Measurements from ENCODE around the gene B3GALNT2.

The B3GALNT2 gene

GRCh38 chr1:235427447-235427846 is 76.8 kb downstream of the B3GALNT2 start:
- no peak overlapping the region for H3K4me3 ChIP-seq (ENCODE audit: low read depth in 1 of 2, low read length in 1 of 2)
- TF ChIP-seq CTCF (IDR thresholded peaks at IDR 0.05), result no peak
- no peak overlapping the region for H3K27ac ChIP-seq
- no peaks in the 10 kb centered on the region for H3K9me3 ChIP-seq
- peaks cover 3% of the 10 kb centered on the region for H3K36me3 ChIP-seq
- no peaks in the 10 kb centered on the region for H3K4me1 ChIP-seq (ENCODE audit: control insufficient read depth in 1 of 2, insufficient read depth in 1 of 2, low read depth in 1 of 2, low read length in 1 of 2)
- H3K27me3 ChIP-seq, result no peaks in the 10 kb centered on the region

- Histone ChIP-seq H3K4me3 (ENCODE audit: low read depth in 1 of 2, low read length in 1 of 2) (no peak overlapping the region), H3K4me1 (ENCODE audit: control insufficient read depth in 1 of 2, insufficient read depth in 1 of 2, low read depth in 1 of 2, low read length in 1 of 2) (no peaks in the 10 kb centered on the region), H3K9me3 (no peaks in the 10 kb centered on the region), H3K36me3 (peaks cover 3% of the 10 kb centered on the region), H3K27ac (no peak overlapping the region), H3K27me3 (no peaks in the 10 kb centered on the region)
- TF ChIP-seq CTCF (IDR thresholded peaks at IDR 0.05), result no peak
Measured at GRCh38 chr1:235426680-235427079, 77.6 kb downstream of the B3GALNT2 start.

GRCh38 chr1:235426143-235426542 is 78.1 kb downstream of the B3GALNT2 start:
- H3K36me3 ChIP-seq, result peaks cover 3% of the 10 kb centered on the region
- H3K9me3 ChIP-seq, result no peaks in the 10 kb centered on the region
- H3K4me1 ChIP-seq (ENCODE audit: control insufficient read depth in 1 of 2, insufficient read depth in 1 of 2, low read depth in 1 of 2, low read length in 1 of 2), result no peaks in the 10 kb centered on the region
- no peak for TF ChIP-seq CTCF (IDR thresholded peaks at IDR 0.05)
- no peak overlapping the region for H3K4me3 ChIP-seq (ENCODE audit: low read depth in 1 of 2, low read length in 1 of 2)
- no peak overlapping the region for H3K27ac ChIP-seq
- H3K27me3 ChIP-seq, result no peaks in the 10 kb centered on the region

GRCh38 chr1:235425357-235425756 is 78.9 kb downstream of the B3GALNT2 start:
- H3K27ac ChIP-seq, result no peak overlapping the region
- no peaks in the 10 kb centered on the region for H3K4me1 ChIP-seq (ENCODE audit: control insufficient read depth in 1 of 2, insufficient read depth in 1 of 2, low read depth in 1 of 2, low read length in 1 of 2)
- no peaks in the 10 kb centered on the region for H3K27me3 ChIP-seq
- H3K36me3 ChIP-seq, result peaks cover 3% of the 10 kb centered on the region
- no peaks in the 10 kb centered on the region for H3K9me3 ChIP-seq
- no peak for TF ChIP-seq CTCF (IDR thresholded peaks at IDR 0.05)
- no peak overlapping the region for H3K4me3 ChIP-seq (ENCODE audit: low read depth in 1 of 2, low read length in 1 of 2)

- Histone ChIP-seq H3K4me1 (ENCODE audit: control insufficient read depth in 1 of 2, insufficient read depth in 1 of 2, low read depth in 1 of 2, low read length in 1 of 2) (no peaks in the 10 kb centered on the region), H3K9me3 (no peaks in the 10 kb centered on the region), H3K27me3 (no peaks in the 10 kb centered on the region), H3K27ac (no peak overlapping the region), H3K36me3 (peaks cover 3% of the 10 kb centered on the region), H3K4me3 (ENCODE audit: low read depth in 1 of 2, low read length in 1 of 2) (no peak overlapping the region)
- TF ChIP-seq CTCF (IDR thresholded peaks at IDR 0.05), result no peak
Measured at GRCh38 chr1:235424092-235424491, 80.2 kb downstream of the B3GALNT2 start.

- Histone ChIP-seq H3K4me3 (ENCODE audit: low read depth in 1 of 2, low read length in 1 of 2) (no peak overlapping the region), H3K9me3 (no peaks in the 10 kb centered on the region), H3K27ac (no peak overlapping the region), H3K27me3 (no peaks in the 10 kb centered on the region), H3K36me3 (peaks cover 3% of the 10 kb centered on the region), H3K4me1 (ENCODE audit: control insufficient read depth in 1 of 2, insufficient read depth in 1 of 2, low read depth in 1 of 2, low read length in 1 of 2) (peaks cover 2% of the 10 kb centered on the region in 2 experiments)
- no peak for TF ChIP-seq CTCF (IDR thresholded peaks at IDR 0.05)
Measured at GRCh38 chr1:235423214-235423652, 81.0 kb downstream of the B3GALNT2 start.
